C4-2B (cell line): ENCODE measurements around the gene ATP13A1.

Experiments
- ZFX ChIP-seq: fragments of 450-650 bp; IDR thresholded peaks from 2 replicates; pipeline ENCODE4 v1.6.1; 2017
- TF ChIP-seq, protein P1 (sequence below): fragments of 450-650 bp; conservative IDR thresholded peaks from 2 replicates; pipeline ENCODE4 v1.5.1; 2017; ENCODE audit warnings: mild to moderate bottlenecking

DNA sequence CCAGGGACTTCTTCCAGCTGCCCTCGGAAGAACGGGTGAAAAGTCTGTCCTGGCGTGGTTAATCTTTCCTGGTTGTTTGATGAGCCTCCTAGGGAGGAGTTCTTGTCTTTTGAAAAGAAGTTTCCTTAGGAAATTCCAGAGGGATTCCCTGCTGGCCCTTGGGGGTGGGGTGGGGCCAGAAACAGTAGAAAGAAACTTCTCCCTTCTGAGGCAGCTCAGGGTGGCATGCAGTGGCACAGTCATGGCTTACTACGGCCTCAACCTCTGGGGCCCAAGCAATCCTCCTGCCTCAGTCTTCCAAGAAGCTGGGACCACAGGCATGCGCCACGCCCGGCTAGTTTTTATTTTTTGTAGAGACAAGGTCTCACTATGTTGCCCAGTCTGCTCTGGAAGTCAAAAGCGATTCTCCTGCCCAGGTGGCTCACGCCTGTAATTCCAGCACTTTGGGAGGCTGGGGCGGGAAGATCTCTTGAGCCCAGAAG is 6.6 kb upstream of the ATP13A1 start:
- TF ChIP-seq, protein P1, sequence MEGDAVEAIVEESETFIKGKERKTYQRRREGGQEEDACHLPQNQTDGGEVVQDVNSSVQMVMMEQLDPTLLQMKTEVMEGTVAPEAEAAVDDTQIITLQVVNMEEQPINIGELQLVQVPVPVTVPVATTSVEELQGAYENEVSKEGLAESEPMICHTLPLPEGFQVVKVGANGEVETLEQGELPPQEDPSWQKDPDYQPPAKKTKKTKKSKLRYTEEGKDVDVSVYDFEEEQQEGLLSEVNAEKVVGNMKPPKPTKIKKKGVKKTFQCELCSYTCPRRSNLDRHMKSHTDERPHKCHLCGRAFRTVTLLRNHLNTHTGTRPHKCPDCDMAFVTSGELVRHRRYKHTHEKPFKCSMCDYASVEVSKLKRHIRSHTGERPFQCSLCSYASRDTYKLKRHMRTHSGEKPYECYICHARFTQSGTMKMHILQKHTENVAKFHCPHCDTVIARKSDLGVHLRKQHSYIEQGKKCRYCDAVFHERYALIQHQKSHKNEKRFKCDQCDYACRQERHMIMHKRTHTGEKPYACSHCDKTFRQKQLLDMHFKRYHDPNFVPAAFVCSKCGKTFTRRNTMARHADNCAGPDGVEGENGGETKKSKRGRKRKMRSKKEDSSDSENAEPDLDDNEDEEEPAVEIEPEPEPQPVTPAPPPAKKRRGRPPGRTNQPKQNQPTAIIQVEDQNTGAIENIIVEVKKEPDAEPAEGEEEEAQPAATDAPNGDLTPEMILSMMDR = no peak
- TF ChIP-seq ZFX = no peak
